Stimulated activated CD8-positive, alpha-beta memory T cell treated with anti-CD3 and anti-CD28 coated beads, Interleukin-12 subunit alpha, Interleukin-12 subunit beta, amount 100 ng/mL, for 4 hours (primary cell): Measurements from ENCODE around the gene HARBI1.
A peak's percentile ranks its signal among the peaks of the same experiment; 100 is the strongest.

ENCODE experiments used
- DNase-seq: peaks from one replicate; pipeline ENCODE4 v3.0.0-alpha.2; 2020; ENCODE audit warnings: low read depth

HARBI1 gene, protein sequence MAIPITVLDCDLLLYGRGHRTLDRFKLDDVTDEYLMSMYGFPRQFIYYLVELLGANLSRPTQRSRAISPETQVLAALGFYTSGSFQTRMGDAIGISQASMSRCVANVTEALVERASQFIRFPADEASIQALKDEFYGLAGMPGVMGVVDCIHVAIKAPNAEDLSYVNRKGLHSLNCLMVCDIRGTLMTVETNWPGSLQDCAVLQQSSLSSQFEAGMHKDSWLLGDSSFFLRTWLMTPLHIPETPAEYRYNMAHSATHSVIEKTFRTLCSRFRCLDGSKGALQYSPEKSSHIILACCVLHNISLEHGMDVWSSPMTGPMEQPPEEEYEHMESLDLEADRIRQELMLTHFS

GRCh38 chr11:46617134-46617971 is at the start of gene HARBI1, which contains the start of gene ATG13:
TSS of gene HARBI1 (minus strand) at chr11:46617227. CDS start at chr11:46616237, 990 bp downstream.
TSS of gene ATG13 (plus strand) at chr11:46617553. CDS start at chr11:46644292, 26,739 bp downstream.
- DNase-seq = peak; percentile 89

DNA sequence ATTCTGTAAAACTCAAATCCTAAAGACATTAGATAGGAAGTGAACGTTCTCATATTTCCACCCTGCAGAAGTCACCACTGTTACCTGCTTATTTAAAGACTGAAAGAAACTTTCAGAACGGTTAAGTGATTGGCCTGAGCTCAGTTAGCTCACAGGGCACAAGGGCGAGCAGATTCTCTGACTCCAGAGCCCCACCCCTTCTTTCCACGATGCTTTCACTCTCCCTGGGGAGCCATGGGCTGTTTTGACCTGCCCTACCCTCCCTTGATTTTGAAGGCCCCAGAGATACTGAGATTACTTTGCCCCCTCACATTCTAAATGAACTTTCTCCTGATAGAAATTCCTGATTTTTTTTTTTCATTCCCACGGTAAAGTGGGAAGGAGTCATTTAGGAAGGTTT is 49.5 kb upstream of the HARBI1 start:
- no peak for DNase-seq

- no peak for DNase-seq
Observed at GRCh38 chr11:46665356-46665755, 48.3 kb upstream of the HARBI1 start.

GRCh38 chr11:46664612-46665011 is 47.6 kb upstream of the HARBI1 start:
- no peak for DNase-seq

- no peak for DNase-seq
Observed at GRCh38 chr11:46663277-46663940, 46.4 kb upstream of the HARBI1 start.

GRCh38 chr11:46662366-46662765 is 45.3 kb upstream of the HARBI1 start:
- no peak for DNase-seq

DNA sequence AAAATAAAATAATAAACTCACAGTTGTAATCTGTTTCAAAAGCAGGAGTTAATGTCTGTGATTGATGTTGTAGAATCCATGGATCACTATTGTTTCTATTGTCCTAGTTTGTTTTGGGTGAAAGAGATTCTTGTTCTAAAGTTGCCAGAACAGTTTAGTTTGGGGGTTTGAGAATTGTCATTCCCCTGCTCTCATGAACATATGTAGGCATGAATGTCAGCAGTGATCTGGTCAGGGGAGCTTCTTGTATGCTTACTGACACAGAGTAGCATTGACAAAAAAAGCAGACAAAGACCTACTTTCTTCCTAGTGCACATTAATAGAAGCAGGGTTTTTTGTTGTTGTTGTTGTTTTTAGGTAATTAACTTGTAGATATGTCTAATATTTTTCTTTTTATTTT is 44.8 kb upstream of the HARBI1 start:
- DNase-seq = no peak

DNA sequence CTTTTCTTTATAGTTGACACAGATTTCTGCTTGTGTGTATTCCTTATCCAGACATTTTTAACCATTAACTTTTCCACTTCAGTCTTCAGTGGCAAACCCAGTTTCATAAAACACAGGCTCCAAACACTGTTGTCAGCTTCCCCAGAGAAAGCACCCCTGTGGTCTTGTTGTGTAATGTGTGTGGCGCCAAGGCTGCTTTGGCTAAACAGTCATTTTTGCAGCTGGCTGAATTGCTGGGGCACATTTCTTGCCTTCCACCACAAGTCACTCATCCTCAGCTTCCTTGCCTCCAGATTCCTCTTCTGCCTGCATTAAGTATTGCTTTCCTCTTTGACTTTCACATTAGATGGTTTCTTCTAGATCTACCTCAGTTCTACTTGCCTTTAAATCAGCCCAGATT is 42.9 kb upstream of the HARBI1 start:
- no peak for DNase-seq

- DNase-seq = no peak
Observed at GRCh38 chr11:46658259-46658658, 41.2 kb upstream of the HARBI1 start.

DNA sequence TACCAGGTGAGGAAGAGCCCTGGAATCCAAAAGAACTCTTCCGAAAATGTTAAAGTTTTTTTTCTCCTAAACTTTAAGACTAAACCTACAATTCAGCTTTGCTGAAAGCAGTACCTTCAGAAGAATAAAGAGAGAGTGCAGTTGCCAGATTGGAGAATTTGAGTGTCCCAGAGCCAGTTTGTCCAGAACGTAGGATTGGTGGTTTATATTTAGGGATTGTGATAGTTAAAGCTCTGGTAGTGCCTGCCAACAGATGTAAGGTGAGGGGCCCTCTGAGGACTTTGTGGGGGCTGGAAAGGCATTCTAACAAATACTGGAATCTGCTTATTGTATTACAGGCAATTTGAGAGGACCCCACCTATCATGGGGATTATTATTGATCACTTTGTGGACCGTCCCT is 40.2 kb upstream of the HARBI1 start:
- no peak for DNase-seq

- no peak for DNase-seq
Observed at GRCh38 chr11:46655631-46656030, 38.6 kb upstream of the HARBI1 start.

DNA sequence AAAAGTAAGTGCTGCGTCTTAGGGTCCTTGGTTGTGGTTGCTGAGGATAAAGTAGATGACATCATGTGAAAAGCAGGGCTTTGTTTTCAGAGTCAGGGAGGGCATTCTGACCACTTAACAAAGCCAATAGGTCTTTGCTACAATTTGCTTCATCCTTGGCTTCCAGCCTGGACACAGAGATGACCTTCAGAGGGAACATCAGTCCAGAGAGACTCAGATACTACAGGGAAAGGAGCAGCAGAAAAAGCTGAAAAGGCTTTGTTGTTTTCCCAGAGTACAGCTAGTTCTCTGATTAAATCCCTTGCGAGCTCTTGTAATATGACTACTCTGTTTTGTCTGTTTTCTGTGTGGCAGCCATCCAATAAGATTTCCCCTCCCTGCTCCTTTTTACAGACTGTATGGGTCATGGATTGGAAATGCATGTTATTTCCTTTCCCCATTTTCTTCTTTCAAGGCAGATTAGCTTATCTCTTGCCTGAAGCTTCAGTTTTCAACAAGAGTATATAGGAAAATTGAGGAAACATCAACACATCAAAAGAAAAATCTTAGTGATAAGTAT is 32.2 kb upstream of the HARBI1 start:
- no peak for DNase-seq

DNA sequence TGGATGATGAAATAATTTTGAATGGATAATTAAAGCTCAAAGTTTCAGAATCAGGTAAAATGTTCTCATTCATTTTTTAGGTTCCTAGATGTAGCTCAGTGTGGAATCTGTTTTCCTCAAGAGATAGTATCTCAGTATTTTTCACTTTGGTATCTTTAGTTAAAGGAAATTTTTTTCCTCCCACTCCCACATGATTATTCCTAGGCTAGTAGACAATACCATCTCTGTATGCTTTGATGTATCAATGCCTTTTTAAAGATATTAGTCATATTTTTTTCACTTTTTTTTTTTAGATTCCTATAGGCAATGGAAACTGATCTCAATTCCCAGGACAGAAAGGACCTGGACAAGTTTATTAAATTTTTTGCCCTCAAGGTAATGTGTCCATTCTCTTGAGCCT is 27.0 kb upstream of the HARBI1 start:
- no peak for DNase-seq

DNA sequence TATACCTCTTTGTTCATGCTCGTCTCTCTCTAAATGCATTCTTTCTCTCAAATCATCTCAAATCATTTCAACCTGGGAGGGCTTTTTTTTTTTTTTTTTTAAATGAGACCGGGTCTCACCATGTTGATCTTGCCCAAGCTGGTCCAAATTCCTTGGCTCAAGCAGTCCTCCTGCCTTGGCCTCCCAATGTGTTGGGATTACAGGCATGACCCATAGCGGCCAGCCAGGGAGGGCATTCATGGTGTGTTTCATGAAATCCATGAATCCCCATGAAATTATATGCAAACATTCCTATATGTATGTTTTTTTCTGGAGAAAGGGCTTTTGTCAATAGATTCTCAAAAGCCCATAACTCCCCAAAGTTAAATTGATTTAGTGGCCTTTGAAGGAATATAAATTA is 26.5 kb upstream of the HARBI1 start:
- no peak for DNase-seq

DNA sequence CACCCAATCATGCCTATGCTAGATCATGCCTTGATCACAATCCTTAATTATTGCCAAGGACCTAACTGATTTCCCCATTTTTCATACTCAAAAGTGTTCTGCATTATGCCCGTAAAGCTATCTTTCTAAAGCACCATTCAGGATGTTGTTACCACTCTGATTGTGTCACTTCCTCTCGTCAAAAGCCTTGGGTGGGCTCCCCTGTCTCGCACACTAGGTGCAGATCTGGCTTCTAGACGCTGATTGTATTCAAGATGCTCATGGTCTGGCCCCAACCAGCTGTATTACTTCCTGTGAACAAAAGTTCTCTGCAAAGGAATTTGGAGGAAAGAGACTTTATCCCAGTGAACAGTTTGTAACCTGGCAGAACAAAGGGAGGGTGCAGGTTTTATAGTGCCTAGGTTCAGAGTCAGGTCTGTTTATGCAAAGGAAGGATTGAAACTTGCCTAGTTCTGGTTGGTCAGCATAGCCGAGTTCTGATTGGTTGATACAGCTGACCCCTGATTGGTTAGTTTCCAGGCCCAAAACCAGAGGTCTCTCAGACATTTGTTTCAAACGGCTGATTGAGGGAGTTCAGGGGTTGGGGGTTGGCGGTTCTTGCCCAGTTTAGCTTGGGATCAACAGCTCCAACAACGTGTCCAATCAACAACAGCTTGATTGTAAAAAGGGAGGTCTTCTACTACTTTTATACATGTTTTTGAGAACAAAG is 25.8 kb upstream of the HARBI1 start:
- no peak for DNase-seq

- no peak for DNase-seq
Observed at GRCh38 chr11:46641639-46642038, 24.6 kb upstream of the HARBI1 start.

GRCh38 chr11:46640036-46640788 is 23.2 kb upstream of the HARBI1 start:
- no peak for DNase-seq

- no peak for DNase-seq
Observed at GRCh38 chr11:46639197-46639839, 22.3 kb upstream of the HARBI1 start.

- no peak for DNase-seq
Observed at GRCh38 chr11:46637546-46637945, 20.5 kb upstream of the HARBI1 start.

DNA sequence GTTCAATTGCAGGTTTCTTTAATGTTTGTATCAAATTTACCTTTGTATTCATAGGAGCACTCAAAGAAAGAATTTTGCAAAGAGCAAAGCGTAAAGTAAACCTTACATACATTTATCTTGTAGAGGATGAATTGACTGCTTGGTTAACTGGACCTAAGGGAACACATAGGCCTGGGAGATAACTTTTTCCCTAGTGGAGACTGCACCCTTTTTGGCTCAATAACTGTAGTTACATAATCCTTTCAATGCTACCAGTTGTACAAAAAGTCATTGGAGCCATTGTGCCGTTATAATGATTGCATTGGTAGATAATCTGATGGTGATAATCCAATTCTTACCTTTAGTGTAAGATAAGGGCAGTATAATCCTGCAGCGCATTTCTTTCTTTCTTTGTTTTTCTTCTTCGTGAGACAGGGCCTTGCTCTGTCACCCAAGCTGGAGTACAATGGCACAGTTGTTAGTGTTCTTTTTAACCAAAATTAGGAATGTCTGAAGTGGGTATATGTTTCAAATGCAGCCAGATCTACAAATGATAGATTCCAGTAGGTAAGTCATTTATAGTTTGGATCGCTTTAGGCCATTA is 18.6 kb upstream of the HARBI1 start:
- DNase-seq = no peak
